A549 (cell line): ENCODE results near the gene TLDC2.

Experiments
- BCL3 ChIP-seq: fragments of >200 bp; sonication (Bioruptor Twin); formaldehyde crosslinking; IDR thresholded peaks from 3 replicates; pipeline ENCODE4 v1.6.1; 2016
- JUN ChIP-seq, 2 experiments: fragments of >200 bp; sonication (Bioruptor Twin); formaldehyde crosslinking; IDR thresholded peaks; 2 replicates in 1 of 2; 3 replicates in 1 of 2; pipeline ENCODE4 v1.6.1; 2016 to 2017
- KDM5A ChIP-seq: fragments of 200-600 bp; sonication (generic); IDR thresholded peaks from 2 replicates; pipeline ENCODE4 v1.6.1; 2016; ENCODE audit warnings: antibody characterized with exemption, mild to moderate bottlenecking
- MAX ChIP-seq: IDR thresholded peaks from 2 replicates; pipeline ENCODE4 v1.6.1; 2012
- POLR2A ChIP-seq: IDR thresholded peaks from 2 replicates; pipeline ENCODE4 v1.6.1; 2012; ENCODE audit warnings: mild to moderate bottlenecking, low read length
- ZC3H11A ChIP-seq: fragments of 450-650 bp; IDR thresholded peaks from 2 replicates; pipeline ENCODE4 v1.6.1; 2014; ENCODE audit warnings: antibody characterized with exemption, mild to moderate bottlenecking
- ZFP36 ChIP-seq: fragments of 450-650 bp; IDR thresholded peaks from 2 replicates; pipeline ENCODE4 v1.6.1; 2014; ENCODE audit warnings: borderline replicate concordance; ENCODE audit not compliant: partially characterized antibody

GRCh38 chr20:36890586-36890985 lies 14.6 kb downstream of the TLDC2 start:
- TF ChIP-seq ZC3H11A (no peak), KDM5A (no peak), MAX (no peak), JUN (IDR thresholded peaks at IDR 0.05) (no peak), POLR2A (no peak), ZFP36 (no peak), BCL3 (no peak)
